Astrocyte (in vitro differentiated cells and primary cell): ENCODE results near the gene TTC9C. TPM values are rescaled to one million over a fixed set of nuclear protein-coding genes. Genes with fewer than 3 reads are reported as not detected.

ENCODE experiments used
- DNase-seq: peaks from one replicate; pipeline ENCODE4 v3.0.0-alpha.2; 2010; ENCODE audit warnings: low read depth
- FAIRE-seq: peaks from 2 replicates; lab custom pipeline; 2011; peaks lifted over from hg19 to GRCh38; lab: Jason Lieb, UNC
- H2AFZ ChIP-seq: 2 replicates; pipeline ENCODE4 v1.6.0; 2012; ENCODE audit warnings: low read depth, low read length, inconsistent platforms
- H3K27ac ChIP-seq: 2 replicates; pipeline ENCODE4 v1.5.1; 2011; ENCODE audit warnings: low read depth, low read length, inconsistent platforms
- H3K27me3 ChIP-seq: 2 replicates; pipeline ENCODE4 v1.6.0; 2011; ENCODE audit warnings: low read length, inconsistent platforms; ENCODE audit not compliant: insufficient read depth
- H3K36me3 ChIP-seq: 2 replicates; pipeline ENCODE4 v1.5.1; 2011; ENCODE audit warnings: low read length, inconsistent platforms; ENCODE audit not compliant: insufficient read depth
- H3K4me1 ChIP-seq: 2 replicates; pipeline ENCODE4 v1.5.1; 2011; ENCODE audit warnings: low read length, inconsistent platforms; ENCODE audit not compliant: insufficient read depth
- H3K4me2 ChIP-seq: 2 replicates; pipeline ENCODE4 v1.6.0; 2012; ENCODE audit warnings: low read length, inconsistent platforms
- H3K4me3 ChIP-seq: 2 replicates; pipeline ENCODE4 v1.5.1; 2011; ENCODE audit warnings: low read depth, mild to moderate bottlenecking, low read length, inconsistent platforms; ENCODE audit not compliant: insufficient read depth
- H3K79me2 ChIP-seq: 2 replicates; pipeline ENCODE4 v1.6.0; 2012; ENCODE audit warnings: mild to moderate bottlenecking, low read length, inconsistent platforms; ENCODE audit not compliant: insufficient read depth
- H3K9ac ChIP-seq: 2 replicates; pipeline ENCODE4 v1.6.0; 2012; ENCODE audit warnings: mild to moderate bottlenecking, low read length, inconsistent platforms
- H3K9me3 ChIP-seq: 2 replicates; pipeline ENCODE4 v1.5.1; 2012; ENCODE audit warnings: low read depth, mild to moderate bottlenecking, low read length, inconsistent platforms; ENCODE audit not compliant: insufficient read depth
- H4K20me1 ChIP-seq: 2 replicates; pipeline ENCODE4 v1.6.0; 2012; ENCODE audit warnings: low read length, inconsistent platforms; ENCODE audit not compliant: insufficient read depth
- H3K27ac Mint-ChIP-seq: one replicate; pipeline ENCODE4 v1.8.0; 2021; ENCODE audit warnings: mild to moderate bottlenecking, mixed read lengths; ENCODE audit not compliant: unreplicated experiment
- H3K27me3 Mint-ChIP-seq: one replicate; pipeline ENCODE4 v1.8.0; 2021; ENCODE audit warnings: low read depth, mixed read lengths; ENCODE audit not compliant: unreplicated experiment
- H3K36me3 Mint-ChIP-seq: one replicate; pipeline ENCODE4 v1.8.0; 2021; ENCODE audit warnings: low read depth, mixed read lengths; ENCODE audit not compliant: unreplicated experiment
- H3K4me1 Mint-ChIP-seq: one replicate; pipeline ENCODE4 v1.8.0; 2021; ENCODE audit warnings: low read depth, mixed read lengths; ENCODE audit not compliant: unreplicated experiment
- H3K4me3 Mint-ChIP-seq: one replicate; pipeline ENCODE4 v1.8.0; 2021; ENCODE audit warnings: mild to moderate bottlenecking, moderate library complexity, mixed read lengths; ENCODE audit not compliant: unreplicated experiment
- H3K9me3 Mint-ChIP-seq: one replicate; pipeline ENCODE4 v1.8.0; 2021; ENCODE audit warnings: mild to moderate bottlenecking, mixed read lengths; ENCODE audit not compliant: unreplicated experiment
- CTCF ChIP-seq: IDR thresholded peaks from 2 replicates; pipeline ENCODE4 v1.5.1; 2011; ENCODE audit warnings: low read depth, mild to moderate bottlenecking, inconsistent platforms, low read length, moderate library complexity; ENCODE audit not compliant: insufficient read depth
- EZH2 ChIP-seq: IDR thresholded peaks from 2 replicates; pipeline ENCODE4 v1.6.1; 2012; ENCODE audit warnings: mild to moderate bottlenecking, low read length, inconsistent platforms; ENCODE audit not compliant: insufficient read depth
- total RNA-seq: library from RNA; stranded (reverse); gene quantifications from 2 replicates; pipeline ENCODE4 v1.2.1, GENCODE V29; 2021

The TTC9C gene
- total RNA-seq, 1 donor from 2014 or later, result 51.9 TPM

- Histone ChIP-seq H3K4me1 (peaks cover 34% of the 10 kb centered on the region), H3K27ac (peak overlapping the region; percentile 70), H4K20me1 (no peaks in the 10 kb centered on the region), H3K36me3 (peaks cover 13% of the 10 kb centered on the region), H3K27me3 (no peaks in the 10 kb centered on the region), H3K9me3 (no peaks in the 10 kb centered on the region), H3K79me2 (peaks cover 5% of the 10 kb centered on the region), H3K9ac (peak overlapping the region; percentile 86), H3K4me2 (peak overlapping the region; percentile 94), H3K4me3 (peak overlapping the region; percentile 77), H2AFZ (peak overlapping the region; percentile 50)
- Mint-ChIP-seq H3K27me3 (no peaks in the 10 kb centered on the region), H3K4me1 (peaks cover 28% of the 10 kb centered on the region), H3K9me3 (no peaks in the 10 kb centered on the region), H3K27ac (peak overlapping the region; percentile 89), H3K36me3 (peaks cover 11% of the 10 kb centered on the region), H3K4me3 (peak overlapping the region; percentile 87)
- TF ChIP-seq CTCF (no peak), EZH2 (no peak)
- DNase-seq (no peak), FAIRE-seq (no peak)
These were observed 22.9 kb upstream of the TTC9C start for GRCh38 chr11:62705413-62705812.

GRCh38 chr11:62705880-62706849, 22.1 kb upstream of the TTC9C start:
- peaks cover 15% of the 10 kb centered on the region for H3K36me3 Mint-ChIP-seq
- no peak for FAIRE-seq

More at GRCh38 chr11:62705880-62706849, 22.1 kb upstream of the TTC9C start:
- Mint-ChIP-seq H3K4me3 (peak overlapping the region; percentile 87), H3K27ac (peak overlapping the region; percentile 93), H3K9me3 (no peaks in the 10 kb centered on the region), H3K27me3 (no peaks in the 10 kb centered on the region), H3K4me1 (peaks cover 28% of the 10 kb centered on the region)
- peak overlapping the region; percentile 86 for H3K9ac ChIP-seq
- H3K4me3 ChIP-seq, result peak overlapping the region; percentile 77
- H3K27me3 ChIP-seq, result no peaks in the 10 kb centered on the region
- H3K4me1 ChIP-seq, result peaks cover 34% of the 10 kb centered on the region
- H3K79me2 ChIP-seq, result peaks cover 5% of the 10 kb centered on the region
- no peaks in the 10 kb centered on the region for H4K20me1 ChIP-seq
- peak; percentile 85 for DNase-seq
- H3K4me2 ChIP-seq, result peak overlapping the region; percentile 94
- H3K27ac ChIP-seq, result peak overlapping the region; percentile 70
- H3K9me3 ChIP-seq, result no peaks in the 10 kb centered on the region
- peak overlapping the region; percentile 50 for H2AFZ ChIP-seq
- H3K36me3 ChIP-seq, result peaks cover 14% of the 10 kb centered on the region
- TF ChIP-seq EZH2 (no peak), CTCF (no peak)
